ENCODE results near the gene AADACL2. TPM values are rescaled to one million over a fixed set of nuclear protein-coding genes. Genes with fewer than 3 reads are reported as not detected.

AADACL2 gene
- total and polyA plus RNA-seq, 2 donors (not counting 1 experiment from before 2014, with no cell fraction given), result not detected

- TF ChIP-seq CTCF (IDR thresholded peaks at IDR 0.05), result no peak
- TF ChIP-seq EZH2 (IDR thresholded peaks at IDR 0.05; ENCODE audit: borderline replicate concordance, insufficient read depth, low read depth, low read length, poor library complexity, severe bottlenecking), result no peak
- H4K20me1 ChIP-seq (ENCODE audit: control insufficient read depth, insufficient read depth, low read length, poor library complexity, severe bottlenecking), result no peaks in the 10 kb centered on the region
- ChIA-PET CTCF (no interaction called here), POLR2A (no interaction called here)
- H2AFZ ChIP-seq (ENCODE audit: insufficient read depth, low read depth, low read length, poor library complexity, severe bottlenecking), result no peak overlapping the region
- Mint-ChIP-seq H3K9me3 (ENCODE audit: insufficient read depth) (peaks cover 6% of the 10 kb centered on the region), H3K4me3 (no peak overlapping the region), H3K4me1 (no peaks in the 10 kb centered on the region), H3K27me3 (no peaks in the 10 kb centered on the region), H3K27ac (no peak overlapping the region)
- no peaks in the 10 kb centered on the region for H3K4me1 ChIP-seq (ENCODE audit: control insufficient read depth in 2 of 2, insufficient read depth in 2 of 2, low read length in 2 of 2)
- DNase-seq (no peak), ATAC-seq (ENCODE audit: low read depth) (no peak)
- no peaks in the 10 kb centered on the region for H3K79me2 ChIP-seq (ENCODE audit: control insufficient read depth, insufficient read depth, low read length)
- H3K27me3 ChIP-seq (replicated peaks in 1 of 4; ENCODE audit: control extremely low read depth in 1 of 4, control insufficient read depth in 3 of 4, insufficient read depth in 4 of 4, low read length in 3 of 4), result no peaks in the 10 kb centered on the region
- H3K9ac ChIP-seq (ENCODE audit: low read length), result no peak overlapping the region
- peaks cover 0 to 7% (median 2%) of the 10 kb centered on the region in 3 donors for H3K9me3 ChIP-seq (ENCODE audit: control extremely low read depth in 1 of 3, control insufficient read depth in 2 of 3, insufficient read depth in 1 of 3, low read length in 2 of 3)
- no peak overlapping the region for H3K4me3 ChIP-seq (ENCODE audit: control extremely low read depth in 1 of 5, extremely low read depth in 1 of 5, insufficient read depth in 1 of 5, low read depth in 2 of 5, low read length in 4 of 5)
- no peak overlapping the region for H3K27ac ChIP-seq (ENCODE audit: low read length in 2 of 2)
- H3K36me3 ChIP-seq (replicated peaks in 1 of 2; ENCODE audit: control extremely low read depth in 1 of 2, control insufficient read depth in 1 of 2, extremely low read depth in 1 of 2, insufficient read depth in 2 of 2, low read length in 1 of 2), result no peaks in the 10 kb centered on the region
- intact Hi-C loops (cut with micrococcal nuclease), result no loop called here
- 75% methylated on average over 1 of the region's 5 CpGs for WGBS (ENCODE audit: insufficient coverage)
- no peak overlapping the region for H3K4me2 ChIP-seq (replicated peaks; ENCODE audit: low read depth, low read length, poor library complexity, severe bottlenecking)
These were observed 36.2 kb upstream of the AADACL2 start for GRCh38 chr3:151697496-151697895.

GRCh38 chr3:151707216-151707615, 26.5 kb upstream of the AADACL2 start:
- no peak for TF ChIP-seq EZH2 (IDR thresholded peaks at IDR 0.05; ENCODE audit: borderline replicate concordance, insufficient read depth, low read depth, low read length, poor library complexity, severe bottlenecking)
- no peak for TF ChIP-seq CTCF (IDR thresholded peaks at IDR 0.05)
- H3K36me3 ChIP-seq (replicated peaks in 1 of 2; ENCODE audit: control extremely low read depth in 1 of 2, control insufficient read depth in 1 of 2, extremely low read depth in 1 of 2, insufficient read depth in 2 of 2, low read length in 1 of 2), result no peaks in the 10 kb centered on the region
- Mint-ChIP-seq H3K27me3 (peaks cover 5% of the 10 kb centered on the region), H3K27ac (no peak overlapping the region), H3K9me3 (ENCODE audit: insufficient read depth) (peaks cover 7% of the 10 kb centered on the region), H3K4me1 (no peaks in the 10 kb centered on the region), H3K4me3 (no peak overlapping the region)
- intact Hi-C loops (cut with micrococcal nuclease), result no loop called here
- H3K9me3 ChIP-seq (ENCODE audit: control extremely low read depth in 1 of 3, control insufficient read depth in 2 of 3, insufficient read depth in 1 of 3, low read length in 2 of 3), result peaks cover 0 to 1% (median 0%) of the 10 kb centered on the region in 3 donors
- ATAC-seq (ENCODE audit: low read depth) (no peak), DNase-seq (no peak)
- ChIA-PET POLR2A (no interaction called here), CTCF (no interaction called here)
- H3K27me3 ChIP-seq (replicated peaks in 1 of 4; ENCODE audit: control extremely low read depth in 1 of 4, control insufficient read depth in 3 of 4, insufficient read depth in 4 of 4, low read length in 3 of 4), result no peaks in the 10 kb centered on the region
- H3K79me2 ChIP-seq (ENCODE audit: control insufficient read depth, insufficient read depth, low read length), result no peaks in the 10 kb centered on the region
- H3K4me1 ChIP-seq (ENCODE audit: control insufficient read depth in 2 of 2, insufficient read depth in 2 of 2, low read length in 2 of 2), result no peaks in the 10 kb centered on the region
- H3K9ac ChIP-seq (ENCODE audit: low read length), result no peak overlapping the region
- H4K20me1 ChIP-seq (ENCODE audit: control insufficient read depth, insufficient read depth, low read length, poor library complexity, severe bottlenecking), result no peaks in the 10 kb centered on the region
- H3K4me3 ChIP-seq (ENCODE audit: control extremely low read depth in 1 of 5, extremely low read depth in 1 of 5, insufficient read depth in 1 of 5, low read depth in 2 of 5, low read length in 4 of 5), result no peak overlapping the region
- no peak overlapping the region for H3K27ac ChIP-seq (ENCODE audit: low read length in 2 of 2)
- H3K4me2 ChIP-seq (replicated peaks; ENCODE audit: low read depth, low read length, poor library complexity, severe bottlenecking), result no peak overlapping the region
- no peak overlapping the region for H2AFZ ChIP-seq (ENCODE audit: insufficient read depth, low read depth, low read length, poor library complexity, severe bottlenecking)

All from B cell (primary cell).